ENCODE results near the gene ENAH.
"Not testable (repeated sequence)": the region's sequence is repeated elsewhere in the genome, so short reads cannot be mapped to it uniquely, and the experiment has no call there.

The ENAH gene

DNA sequence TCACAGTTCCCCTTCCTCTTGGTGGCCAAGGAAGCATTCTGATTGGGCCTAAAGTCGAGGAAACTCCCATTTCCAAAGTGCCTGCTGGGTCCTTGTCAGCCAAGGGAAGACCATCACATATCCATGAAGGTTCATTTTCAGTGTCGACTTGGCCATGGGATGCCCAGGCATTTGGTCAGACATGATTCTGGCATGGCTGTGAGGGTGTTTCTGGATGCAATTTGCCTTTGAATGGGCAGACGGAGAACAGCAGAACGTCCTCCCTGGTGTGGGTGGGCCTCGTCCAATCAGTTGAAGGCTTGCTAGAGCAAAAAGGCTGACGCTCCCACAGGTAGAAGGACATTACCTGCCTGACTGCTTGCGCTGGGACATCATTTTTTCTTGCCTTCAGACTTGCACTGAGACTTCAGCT lies 176.8 kb downstream of the ENAH start:
- no peaks in the 10 kb centered on the region for H3K79me1 ChIP-seq (replicated peaks; ENCODE audit: low read length, poor library complexity, severe bottlenecking)
- peaks cover 5% of the 10 kb centered on the region for H3K4me1 ChIP-seq (ENCODE audit: control insufficient read depth, insufficient read depth, low read depth, low read length)
- no peak overlapping the region for H3K27ac ChIP-seq (ENCODE audit: low read length, poor library complexity, severe bottlenecking)
- H3K9me3 ChIP-seq (ENCODE audit: control insufficient read depth, low read length) = no peaks in the 10 kb centered on the region
- DNase-seq = no peak
- no peak overlapping the region for H2BK120ac ChIP-seq (ENCODE audit: low read depth, low read length)
- H2BK5ac ChIP-seq (ENCODE audit: low read depth, low read length, poor library complexity, severe bottlenecking) = no peak overlapping the region
- no peak overlapping the region for H4K8ac ChIP-seq (ENCODE audit: low read length)
- no peak overlapping the region for H2AK5ac ChIP-seq (ENCODE audit: low read length, severe bottlenecking)
- H3K18ac ChIP-seq (ENCODE audit: low read depth in 1 of 2, low read length in 2 of 2) = no peak overlapping the region
- H3K4me3 ChIP-seq (ENCODE audit: insufficient read depth in 1 of 2, low read depth in 1 of 2, low read length in 2 of 2) = no peak overlapping the region
- H3K27me3 ChIP-seq (ENCODE audit: control insufficient read depth in 1 of 2, insufficient read depth in 1 of 2, low read length in 2 of 2) = peaks cover 3 to 21% of the 10 kb centered on the region in 2 experiments
- no peaks in the 10 kb centered on the region for H3K36me3 ChIP-seq (ENCODE audit: control insufficient read depth in 1 of 2, insufficient read depth in 2 of 2, low read depth in 1 of 2, low read length in 2 of 2)
- H3K4ac ChIP-seq (ENCODE audit: low read depth in 1 of 2, low read length in 2 of 2) = no peak overlapping the region
- no peak overlapping the region for H2BK12ac ChIP-seq (ENCODE audit: low read length in 2 of 2)
- H3K4me2 ChIP-seq (ENCODE audit: low read length, poor library complexity, severe bottlenecking) = no peak overlapping the region
- 90% methylated on average over 7 of the region's 7 CpGs for WGBS
- no peak overlapping the region for H4K91ac ChIP-seq (ENCODE audit: low read length)
- H3K23ac ChIP-seq (ENCODE audit: low read length in 2 of 2) = no peak overlapping the region
- H3K14ac ChIP-seq (ENCODE audit: low read length in 2 of 2) = no peak overlapping the region
- H2BK15ac ChIP-seq (ENCODE audit: low read depth, poor library complexity, severe bottlenecking) = no peak overlapping the region
- H3K9ac ChIP-seq (ENCODE audit: low read length) = no peak overlapping the region
- H2AFZ ChIP-seq (ENCODE audit: low read depth, low read length) = no peak overlapping the region

DNA sequence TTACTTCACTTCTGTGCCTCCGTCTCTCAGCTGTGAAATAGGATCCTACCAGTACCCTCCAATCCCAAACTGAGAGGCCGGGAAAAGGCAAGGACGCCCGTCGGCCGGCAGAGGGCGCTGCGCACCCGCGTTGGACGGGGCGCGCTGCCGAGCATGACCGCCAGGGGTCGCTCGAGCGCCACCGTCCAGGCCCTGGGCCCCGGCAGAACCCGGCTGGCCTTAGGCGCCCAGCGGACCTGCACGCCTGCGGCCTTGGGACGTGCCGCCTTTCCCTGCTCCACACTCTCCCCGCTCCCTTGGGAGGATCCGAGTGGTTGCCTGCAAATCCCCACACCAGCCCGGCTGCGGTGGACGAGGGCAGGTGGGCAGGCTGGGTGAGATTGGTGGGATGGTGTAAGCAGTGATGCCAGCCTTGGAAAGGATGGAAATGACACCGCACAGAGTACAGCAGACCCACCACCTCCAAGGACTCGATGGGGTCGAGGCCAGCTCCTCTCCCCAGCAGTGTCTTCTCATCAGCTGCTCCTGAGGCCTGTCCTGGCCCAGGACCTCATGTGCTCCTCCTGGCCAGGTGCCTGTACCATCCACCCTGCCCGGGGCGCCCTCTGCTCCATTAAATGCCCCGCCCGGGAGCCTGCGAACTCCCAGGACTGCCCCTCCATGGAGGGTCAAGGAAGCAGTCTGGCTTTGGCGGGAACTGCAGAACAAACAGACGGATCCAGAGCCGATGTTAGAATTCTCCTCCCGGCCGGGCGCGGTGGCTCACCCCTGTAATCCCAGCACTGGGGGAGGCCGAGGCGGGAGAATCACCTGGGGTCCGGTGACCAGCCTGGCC lies 177.7 kb downstream of the ENAH start:
- Histone ChIP-seq H4K8ac (ENCODE audit: low read length) (peak overlapping the region; percentile 52), H3K4me2 (ENCODE audit: low read length, poor library complexity, severe bottlenecking) (peak overlapping the region; percentile 24), H3K36me3 (ENCODE audit: control insufficient read depth in 1 of 2, insufficient read depth in 2 of 2, low read depth in 1 of 2, low read length in 2 of 2) (no peaks in the 10 kb centered on the region), H3K4ac (ENCODE audit: low read depth in 1 of 2, low read length in 2 of 2) (peak overlapping the region in 1 of 2 experiments; percentile 46), H2BK15ac (ENCODE audit: low read depth, poor library complexity, severe bottlenecking) (peak overlapping the region; percentile 44), H4K91ac (ENCODE audit: low read length) (peak overlapping the region; percentile 86), H3K9ac (ENCODE audit: low read length) (peak overlapping the region; percentile 52), H2AK5ac (ENCODE audit: low read length, severe bottlenecking) (no peak overlapping the region), H2BK12ac (ENCODE audit: low read length in 2 of 2) (peak overlapping the region in 1 of 2 experiments; percentile 75), H3K14ac (ENCODE audit: low read length in 2 of 2) (peak overlapping the region in 1 of 2 experiments; percentile 35), H3K18ac (ENCODE audit: low read depth in 1 of 2, low read length in 2 of 2) (peak overlapping the region in 1 of 2 experiments; percentile 13), H3K79me1 (replicated peaks; ENCODE audit: low read length, poor library complexity, severe bottlenecking) (no peaks in the 10 kb centered on the region), H3K27me3 (ENCODE audit: control insufficient read depth in 1 of 2, insufficient read depth in 1 of 2, low read length in 2 of 2) (peaks cover 0 to 15% of the 10 kb centered on the region in 2 experiments), H2BK5ac (ENCODE audit: low read depth, low read length, poor library complexity, severe bottlenecking) (no peak overlapping the region), H3K9me3 (ENCODE audit: control insufficient read depth, low read length) (no peaks in the 10 kb centered on the region), H2BK120ac (ENCODE audit: low read depth, low read length) (no peak overlapping the region), H2AFZ (ENCODE audit: low read depth, low read length) (peak overlapping the region; percentile 43), H3K23ac (ENCODE audit: low read length in 2 of 2) (no peak overlapping the region), H3K27ac (ENCODE audit: low read length, poor library complexity, severe bottlenecking) (no peak overlapping the region), H3K4me3 (ENCODE audit: insufficient read depth in 1 of 2, low read depth in 1 of 2, low read length in 2 of 2) (no peak overlapping the region), H3K4me1 (ENCODE audit: control insufficient read depth, insufficient read depth, low read depth, low read length) (peaks cover 5% of the 10 kb centered on the region)
- WGBS = 51% methylated on average over 28 of the region's 50 CpGs
- DNase-seq = peak; percentile 56

DNA sequence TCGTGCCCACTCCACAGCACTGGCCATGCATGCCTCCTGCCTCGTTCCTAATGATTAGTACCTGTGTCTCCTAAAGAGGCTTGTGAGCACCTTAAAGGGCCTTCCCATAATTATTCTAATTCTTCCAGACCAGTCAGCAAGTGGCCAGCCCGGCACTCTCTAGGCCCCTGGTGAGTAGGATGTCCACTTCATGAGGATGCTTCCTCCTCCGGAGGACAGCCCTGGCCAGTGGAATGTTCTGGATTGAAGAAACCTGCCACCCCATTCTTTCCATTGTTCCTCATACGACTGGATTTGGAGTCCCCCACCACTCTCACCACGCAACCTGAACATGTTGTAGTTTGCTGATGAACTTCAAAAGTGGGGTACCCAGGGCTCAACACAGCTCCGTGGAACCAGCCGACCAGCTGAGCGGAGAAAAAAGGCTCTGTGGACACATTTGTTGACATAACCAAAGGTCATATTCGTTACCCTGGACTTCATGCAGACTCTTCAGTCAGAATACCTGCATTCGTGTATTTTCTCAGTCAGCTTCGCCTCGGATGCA lies 178.4 kb downstream of the ENAH start:
- no peak overlapping the region for H3K4me3 ChIP-seq (ENCODE audit: insufficient read depth in 1 of 2, low read depth in 1 of 2, low read length in 2 of 2)
- no peak overlapping the region for H2BK15ac ChIP-seq (ENCODE audit: low read depth, poor library complexity, severe bottlenecking)
- H3K4ac ChIP-seq (ENCODE audit: low read depth in 1 of 2, low read length in 2 of 2) = no peak overlapping the region
- H2AK5ac ChIP-seq (ENCODE audit: low read length, severe bottlenecking) = no peak overlapping the region
- H3K4me2 ChIP-seq (ENCODE audit: low read length, poor library complexity, severe bottlenecking) = no peak overlapping the region
- no peak overlapping the region for H2AFZ ChIP-seq (ENCODE audit: low read depth, low read length)
- H3K18ac ChIP-seq (ENCODE audit: low read depth in 1 of 2, low read length in 2 of 2) = no peak overlapping the region
- 46% methylated on average over 13 of the region's 13 CpGs for WGBS
- H4K8ac ChIP-seq (ENCODE audit: low read length) = no peak overlapping the region
- no peaks in the 10 kb centered on the region for H3K9me3 ChIP-seq (ENCODE audit: control insufficient read depth, low read length)
- no peak overlapping the region for H2BK12ac ChIP-seq (ENCODE audit: low read length in 2 of 2)
- H4K91ac ChIP-seq (ENCODE audit: low read length) = no peak overlapping the region
- H3K4me1 ChIP-seq (ENCODE audit: control insufficient read depth, insufficient read depth, low read depth, low read length) = peaks cover 5% of the 10 kb centered on the region
- H3K23ac ChIP-seq (ENCODE audit: low read length in 2 of 2) = no peak overlapping the region
- peaks cover 0 to 16% of the 10 kb centered on the region in 2 experiments for H3K27me3 ChIP-seq (ENCODE audit: control insufficient read depth in 1 of 2, insufficient read depth in 1 of 2, low read length in 2 of 2)
- H2BK120ac ChIP-seq (ENCODE audit: low read depth, low read length) = no peak overlapping the region
- no peak for DNase-seq
- no peak overlapping the region for H3K14ac ChIP-seq (ENCODE audit: low read length in 2 of 2)
- no peaks in the 10 kb centered on the region for H3K79me1 ChIP-seq (replicated peaks; ENCODE audit: low read length, poor library complexity, severe bottlenecking)
- H3K36me3 ChIP-seq (ENCODE audit: control insufficient read depth in 1 of 2, insufficient read depth in 2 of 2, low read depth in 1 of 2, low read length in 2 of 2) = no peaks in the 10 kb centered on the region
- no peak overlapping the region for H2BK5ac ChIP-seq (ENCODE audit: low read depth, low read length, poor library complexity, severe bottlenecking)
- peak overlapping the region; percentile 33 for H3K9ac ChIP-seq (ENCODE audit: low read length)
- H3K27ac ChIP-seq (ENCODE audit: low read length, poor library complexity, severe bottlenecking) = no peak overlapping the region

GRCh38 chr1:225473676-225474438 lies 179.1 kb downstream of the ENAH start:
- not testable (repeated sequence) for H4K91ac ChIP-seq (ENCODE audit: low read length); H3K4ac ChIP-seq (ENCODE audit: low read depth in 1 of 2, low read length in 2 of 2); H3K14ac ChIP-seq (ENCODE audit: low read length in 2 of 2); H2BK5ac ChIP-seq (ENCODE audit: low read depth, low read length, poor library complexity, severe bottlenecking); H2BK15ac ChIP-seq (ENCODE audit: low read depth, poor library complexity, severe bottlenecking); H3K23ac ChIP-seq (ENCODE audit: low read length in 2 of 2); H2BK12ac ChIP-seq (ENCODE audit: low read length in 2 of 2); H3K4me3 ChIP-seq (ENCODE audit: insufficient read depth in 1 of 2, low read depth in 1 of 2, low read length in 2 of 2); H2AK5ac ChIP-seq (ENCODE audit: low read length, severe bottlenecking); H3K79me1 ChIP-seq (replicated peaks; ENCODE audit: low read length, poor library complexity, severe bottlenecking); H2BK120ac ChIP-seq (ENCODE audit: low read depth, low read length); DNase-seq; H4K8ac ChIP-seq (ENCODE audit: low read length); H3K4me2 ChIP-seq (ENCODE audit: low read length, poor library complexity, severe bottlenecking); H2AFZ ChIP-seq (ENCODE audit: low read depth, low read length); H3K27ac ChIP-seq (ENCODE audit: low read length, poor library complexity, severe bottlenecking); H3K36me3 ChIP-seq (ENCODE audit: control insufficient read depth in 1 of 2, insufficient read depth in 2 of 2, low read depth in 1 of 2, low read length in 2 of 2); H3K4me1 ChIP-seq (ENCODE audit: control insufficient read depth, insufficient read depth, low read depth, low read length); H3K9ac ChIP-seq (ENCODE audit: low read length); H3K9me3 ChIP-seq (ENCODE audit: control insufficient read depth, low read length); H3K18ac ChIP-seq (ENCODE audit: low read depth in 1 of 2, low read length in 2 of 2)
- WGBS = 95% methylated on average over 26 of the region's 26 CpGs
- peaks cover 0 to 12% of the 10 kb centered on the region in 2 experiments for H3K27me3 ChIP-seq (ENCODE audit: control insufficient read depth in 1 of 2, insufficient read depth in 1 of 2, low read length in 2 of 2)

Measured in mesenchymal stem cell (in vitro differentiated cells and primary cell).